Keratinocyte (primary cell): ENCODE results near the gene E4F1.

Experiments
- CTCF ChIP-seq, 3 experiments: IDR thresholded peaks in 1 of 3; conservative IDR thresholded peaks in 1 of 3; optimal IDR thresholded peaks in 1 of 3; 2 replicates in 2 of 3; 3 replicates in 1 of 3; pipeline versions ENCODE3 to v1.5.1; 2011; ENCODE audit warnings: low read length in 3 of 3, mild to moderate bottlenecking in 3 of 3, moderate library complexity in 2 of 3, control low read depth in 1 of 3, inconsistent platforms in 1 of 3; ENCODE audit not compliant: insufficient read depth in 2 of 3; ENCODE audit errors: extremely low read depth in 1 of 3
- EZH2 ChIP-seq: IDR thresholded peaks from one replicate; pipeline ENCODE4 v1.6.1; 2012; ENCODE audit warnings: inconsistent platforms, mild to moderate bottlenecking, low read length, moderate library complexity

- TF ChIP-seq CTCF (optimal IDR thresholded peaks at IDR 0.05 in 1 of 3, IDR thresholded peaks at IDR 0.05 in 1 of 3, conservative IDR thresholded peaks at IDR 0.05 in 1 of 3; ENCODE audit: extremely low read depth in 1 of 3, insufficient read depth in 2 of 3, low read length in 3 of 3) (no peak), EZH2 (peak; percentile 77)
Measured at GRCh38 chr16:2237493-2238149, 14.2 kb downstream of the E4F1 start.
